B cell (primary cell): ENCODE data around the gene SEMA7A. TPM values are rescaled to one million over a fixed set of nuclear protein-coding genes. Genes with fewer than 3 reads are reported as not detected.

Source experiments
- ATAC-seq: fragments of 200-7000 bp; cut with Tn5 transposase; one replicate; pipeline ENCODE4 v1.10.0; 2021; ENCODE audit warnings: low read depth, mild to moderate bottlenecking, moderate number of reproducible peaks, moderate library complexity
- CTCF ChIA-PET: fragments of 350-600 bp; sonication (Branson Sonifier 250); formaldehyde crosslinking; loops from one replicate; lab custom pipeline; 2021; ENCODE audit warnings: antibody characterized with exemption, inconsistent platforms; lab: Charles Lee
- POLR2A ChIA-PET: fragments of 350-600 bp; sonication (Branson Sonifier 250); formaldehyde crosslinking; loops from one replicate; lab custom pipeline; 2021; ENCODE audit warnings: antibody characterized with exemption; lab: Charles Lee
- DNase-seq: peaks from one replicate; pipeline ENCODE4 v3.0.0; 2013
- H2AFZ ChIP-seq: 2 replicates; pipeline ENCODE4 v1.6.1; 2012; ENCODE audit warnings: mild to moderate bottlenecking, low read depth, low read length; ENCODE audit not compliant: insufficient read depth, poor library complexity, severe bottlenecking
- H3K27ac ChIP-seq, 2 donors: 1 replicate in 1 of 2; 2 replicates in 1 of 2; pipeline ENCODE4 v1.5.1; 2012 to 2013; ENCODE audit warnings: low read length in 2 of 2, mild to moderate bottlenecking in 2 of 2, moderate library complexity in 1 of 2
- H3K27me3 ChIP-seq, 4 experiments: fragments of 200-600 bp in 1 of 4; sonication (generic) in 1 of 4; replicated peaks in 1 of 4; 1 replicate in 2 of 4; 2 replicates in 2 of 4; pipeline versions ENCODE4 v1.6.1 to v1.7.0; 2013 to 2016; ENCODE audit warnings: low read length in 3 of 4, mild to moderate bottlenecking in 2 of 4, mixed read lengths in 1 of 4, moderate library complexity in 1 of 4; ENCODE audit not compliant: insufficient read depth in 4 of 4, control insufficient read depth in 3 of 4; ENCODE audit errors: control extremely low read depth in 1 of 4
- H3K36me3 ChIP-seq, 2 experiments: replicated peaks in 1 of 2; 1 replicate in 1 of 2; 2 replicates in 1 of 2; pipeline versions ENCODE4 v1.6.1 to v1.7.1; 2013; ENCODE audit warnings: low read length in 1 of 2; ENCODE audit not compliant: insufficient read depth in 2 of 2, control insufficient read depth in 1 of 2; ENCODE audit errors: control extremely low read depth in 1 of 2, extremely low read depth in 1 of 2
- H3K4me1 ChIP-seq, 2 donors: fragments of 200-600 bp in 1 of 2; sonication (generic) in 1 of 2; 1 replicate in 1 of 2; 2 replicates in 1 of 2; pipeline versions ENCODE4 v1.5.1 to v1.6.1; 2013 to 2017; ENCODE audit warnings: low read length in 2 of 2; ENCODE audit not compliant: control insufficient read depth in 2 of 2, insufficient read depth in 2 of 2
- H3K4me2 ChIP-seq: replicated peaks from 2 replicates; pipeline ENCODE3; 2012; ENCODE audit warnings: mild to moderate bottlenecking, low read depth, low read length; ENCODE audit not compliant: poor library complexity, severe bottlenecking
- H3K4me3 ChIP-seq, 5 experiments: fragments of 200-600 bp in 1 of 5; sonication (generic) in 1 of 5; 1 replicate in 3 of 5; 2 replicates in 2 of 5; pipeline versions ENCODE4 v1.5.1 to v1.7.0; 2011 to 2016; ENCODE audit warnings: low read length in 4 of 5, mild to moderate bottlenecking in 4 of 5, low read depth in 2 of 5, control low read depth in 1 of 5, moderate library complexity in 1 of 5; ENCODE audit not compliant: insufficient read depth in 1 of 5; ENCODE audit errors: control extremely low read depth in 1 of 5, extremely low read depth in 1 of 5
- H3K79me2 ChIP-seq: fragments of 200-600 bp; sonication (generic); one replicate; pipeline ENCODE4 v1.6.0; 2016; ENCODE audit warnings: low read length; ENCODE audit not compliant: control insufficient read depth, insufficient read depth
- H3K9ac ChIP-seq: fragments of 200-600 bp; sonication (generic); 2 replicates; pipeline ENCODE4 v1.6.1; 2017; ENCODE audit warnings: mild to moderate bottlenecking, low read length, moderate library complexity
- H3K9me3 ChIP-seq, 3 donors: one replicate each; pipeline versions ENCODE4 v1.6.1 to v1.7.1; 2013; ENCODE audit warnings: low read length in 2 of 3; ENCODE audit not compliant: control insufficient read depth in 2 of 3, insufficient read depth in 1 of 3; ENCODE audit errors: control extremely low read depth in 1 of 3
- H4K20me1 ChIP-seq: 2 replicates; pipeline ENCODE4 v1.6.0; 2012; ENCODE audit warnings: mild to moderate bottlenecking, low read length; ENCODE audit not compliant: insufficient read depth, control insufficient read depth, poor library complexity, severe bottlenecking
- H3K27ac Mint-ChIP-seq: one replicate; pipeline ENCODE4 v1.8.0; 2021; ENCODE audit warnings: mixed read lengths
- H3K27me3 Mint-ChIP-seq: one replicate; pipeline ENCODE4 v1.8.0; 2021; ENCODE audit warnings: mixed read lengths
- H3K4me1 Mint-ChIP-seq: one replicate; pipeline ENCODE4 v1.8.0; 2021; ENCODE audit warnings: mixed read lengths
- H3K4me3 Mint-ChIP-seq: one replicate; pipeline ENCODE4 v1.8.0; 2021; ENCODE audit warnings: mixed read lengths
- H3K9me3 Mint-ChIP-seq: one replicate; pipeline ENCODE4 v1.8.0; 2022; ENCODE audit warnings: mixed read lengths; ENCODE audit not compliant: insufficient read depth
- EZH2 ChIP-seq: IDR thresholded peaks from 2 replicates; pipeline ENCODE4 v1.6.1; 2012; ENCODE audit warnings: borderline replicate concordance, low read depth, mild to moderate bottlenecking, moderate library complexity, low read length; ENCODE audit not compliant: insufficient read depth, poor library complexity, severe bottlenecking
- WGBS: methylation state at CpG from one replicate; pipeline ENCODE4 v1.1.5; 2013; ENCODE audit warnings: missing lambda C conversion rate; ENCODE audit not compliant: insufficient coverage; 5-methylcytosine and 5-hydroxymethylcytosine counted together
- intact Hi-C: fragments of 100-400 bp; cut with micrococcal nuclease; formaldehyde crosslinking; loops from one replicate; pipeline ENCODE4 v1.10.0; 2022
- polyA plus RNA-seq: library from polyadenylated mRNA; depleted of rRNA; stranded (reverse); fragments of >200 nt; gene quantifications from 2 replicates; pipeline ENCODE4 v1.2.3, GENCODE V29; 2012
- total RNA-seq, 2 donors: library from RNA; stranded (reverse); fragments of 120-200 nt in 1 of 2; gene quantifications; 1 replicate in 1 of 2; 2 replicates in 1 of 2; pipeline versions ENCODE4 v1.2.3 to v1.2.4, GENCODE V29; 2013 to 2022
- TF ChIP-seq, protein P1 (sequence below): fragments of 200-600 bp; IDR thresholded peaks from one replicate; pipeline ENCODE4 v1.8.0; 2022; ENCODE audit warnings: antibody characterized with exemption, mild to moderate bottlenecking

The SEMA7A gene
- total and polyA plus RNA-seq, 2 donors (not counting 1 experiment from before 2014, with no cell fraction given), result 42.0 to 44.2 TPM

DNA sequence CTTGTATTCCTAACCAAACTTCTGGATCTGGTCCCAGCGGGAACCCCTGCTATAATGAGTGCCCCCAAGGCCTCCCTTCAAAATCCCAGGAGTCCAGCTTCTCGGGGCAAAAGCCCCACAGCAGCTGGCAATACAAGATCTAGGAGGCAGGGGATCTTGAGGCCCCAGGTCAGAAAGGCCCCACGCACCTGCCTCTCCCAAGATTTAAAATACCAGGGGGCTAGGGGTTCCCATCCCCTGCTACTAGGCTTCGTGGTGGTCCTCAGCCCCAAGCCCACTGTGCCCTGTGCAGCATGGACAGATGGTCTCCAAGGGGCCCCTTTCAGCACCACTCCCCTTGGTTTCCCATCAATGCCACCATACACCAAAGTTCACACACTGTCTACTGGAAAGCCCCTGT lies 50.5 kb downstream of the SEMA7A start:
- H3K27ac ChIP-seq, result peak overlapping the region; percentile 87 to 97
- DNase-seq (no peak), ATAC-seq (no peak)
- 75% methylated on average over 4 of the region's 4 CpGs for WGBS
- peaks cover 61 to 68% of the 10 kb centered on the region in 2 donors for H3K4me1 ChIP-seq
- H4K20me1 ChIP-seq, result no peaks in the 10 kb centered on the region
- no peaks in the 10 kb centered on the region for H3K27me3 Mint-ChIP-seq
- no peak overlapping the region for H2AFZ ChIP-seq
- POLR2A ChIA-PET, result interaction anchor here (0.7 to 4.2 kb wide), 6 partner anchors 12 to 394 kb away, joined by 5 to 64 read pairs (median 34); partner anchors contain the start of genes SEMA7A and UBL7
- H3K27me3 ChIP-seq, result no peaks in the 10 kb centered on the region
- CTCF ChIA-PET, result interaction anchor here (0.6 to 23.1 kb wide), 17 partner anchors 8 to 394 kb away, joined by 3 to 855 read pairs (median 8); partner anchors contain the start of genes SEMA7A and UBL7
- peaks cover 69% of the 10 kb centered on the region for H3K4me1 Mint-ChIP-seq
- no peak overlapping the region for H3K9ac ChIP-seq
- H3K79me2 ChIP-seq, result peaks cover 19% of the 10 kb centered on the region
- no peak overlapping the region for H3K4me3 ChIP-seq
- H3K9me3 ChIP-seq, result no peaks in the 10 kb centered on the region
- H3K4me3 Mint-ChIP-seq, result peak overlapping the region; percentile 82
- H3K4me2 ChIP-seq, result peak overlapping the region; percentile 76
- no peaks in the 10 kb centered on the region for H3K9me3 Mint-ChIP-seq
- peak overlapping the region; percentile 98 for H3K27ac Mint-ChIP-seq
- TF ChIP-seq EZH2, result no peak
- TF ChIP-seq, protein P1, sequence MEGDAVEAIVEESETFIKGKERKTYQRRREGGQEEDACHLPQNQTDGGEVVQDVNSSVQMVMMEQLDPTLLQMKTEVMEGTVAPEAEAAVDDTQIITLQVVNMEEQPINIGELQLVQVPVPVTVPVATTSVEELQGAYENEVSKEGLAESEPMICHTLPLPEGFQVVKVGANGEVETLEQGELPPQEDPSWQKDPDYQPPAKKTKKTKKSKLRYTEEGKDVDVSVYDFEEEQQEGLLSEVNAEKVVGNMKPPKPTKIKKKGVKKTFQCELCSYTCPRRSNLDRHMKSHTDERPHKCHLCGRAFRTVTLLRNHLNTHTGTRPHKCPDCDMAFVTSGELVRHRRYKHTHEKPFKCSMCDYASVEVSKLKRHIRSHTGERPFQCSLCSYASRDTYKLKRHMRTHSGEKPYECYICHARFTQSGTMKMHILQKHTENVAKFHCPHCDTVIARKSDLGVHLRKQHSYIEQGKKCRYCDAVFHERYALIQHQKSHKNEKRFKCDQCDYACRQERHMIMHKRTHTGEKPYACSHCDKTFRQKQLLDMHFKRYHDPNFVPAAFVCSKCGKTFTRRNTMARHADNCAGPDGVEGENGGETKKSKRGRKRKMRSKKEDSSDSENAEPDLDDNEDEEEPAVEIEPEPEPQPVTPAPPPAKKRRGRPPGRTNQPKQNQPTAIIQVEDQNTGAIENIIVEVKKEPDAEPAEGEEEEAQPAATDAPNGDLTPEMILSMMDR, result no peak
- H3K36me3 ChIP-seq, result no peaks in the 10 kb centered on the region
- intact Hi-C loops, result loop anchor here (5.0 kb wide), 1 partner anchor 391 kb away; the partner anchor contains the start of genes PML and STOML1
